Lower leg skin (tissue), 4 donors: ENCODE results near the gene BPIFA1. TPM values are rescaled to one million over a fixed set of nuclear protein-coding genes. Genes with fewer than 3 reads are reported as not detected.

Experiments used
- DNase-seq, 2 donors: peaks; one replicate each; pipeline ENCODE4 v3.0.0-alpha.2; 2019; ENCODE audit warnings: low spot score in 2 of 2
- H3K4me3 ChIP-seq: fragments of 200-600 bp; sonication (generic); 2 replicates; pipeline ENCODE4 v1.5.1; 2017; ENCODE audit warnings: mild to moderate bottlenecking, low read depth; ENCODE audit not compliant: poor library complexity, severe bottlenecking
- POLR2A ChIP-seq, 2 donors: fragments of 450-650 bp; IDR thresholded peaks; one replicate each; pipeline ENCODE4 v1.6.1; 2016 to 2017; ENCODE audit warnings: antibody characterized with exemption in 2 of 2, mild to moderate bottlenecking in 1 of 2, moderate library complexity in 1 of 2
- WGBS, 2 donors: methylation state at CpG; one replicate each; pipeline ENCODE4 v1.1.5; 2018; 5-methylcytosine and 5-hydroxymethylcytosine counted together
- intact Hi-C: fragments of 100-400 bp; cut with DNase I; formaldehyde crosslinking; loops from one replicate; pipeline ENCODE4 v1.15.0; 2023; ENCODE audit warnings: low total_unique reads
- total RNA-seq, 4 donors: library from RNA; depleted of rRNA; stranded (reverse); fragments of >200 nt; gene quantifications; one replicate each; pipeline ENCODE4 v1.1.0, GENCODE V29; 2016
- TF ChIP-seq, protein P1 (sequence below), 3 donors: fragments of 450-650 bp; IDR thresholded peaks; one replicate each; pipeline ENCODE4 v1.5.1; 2016; ENCODE audit warnings: antibody characterized with exemption in 3 of 3, mild to moderate bottlenecking in 3 of 3, moderate library complexity in 2 of 3

Gene BPIFA1
- total RNA-seq, 4 donors from 2014 or later = not detected

DNA sequence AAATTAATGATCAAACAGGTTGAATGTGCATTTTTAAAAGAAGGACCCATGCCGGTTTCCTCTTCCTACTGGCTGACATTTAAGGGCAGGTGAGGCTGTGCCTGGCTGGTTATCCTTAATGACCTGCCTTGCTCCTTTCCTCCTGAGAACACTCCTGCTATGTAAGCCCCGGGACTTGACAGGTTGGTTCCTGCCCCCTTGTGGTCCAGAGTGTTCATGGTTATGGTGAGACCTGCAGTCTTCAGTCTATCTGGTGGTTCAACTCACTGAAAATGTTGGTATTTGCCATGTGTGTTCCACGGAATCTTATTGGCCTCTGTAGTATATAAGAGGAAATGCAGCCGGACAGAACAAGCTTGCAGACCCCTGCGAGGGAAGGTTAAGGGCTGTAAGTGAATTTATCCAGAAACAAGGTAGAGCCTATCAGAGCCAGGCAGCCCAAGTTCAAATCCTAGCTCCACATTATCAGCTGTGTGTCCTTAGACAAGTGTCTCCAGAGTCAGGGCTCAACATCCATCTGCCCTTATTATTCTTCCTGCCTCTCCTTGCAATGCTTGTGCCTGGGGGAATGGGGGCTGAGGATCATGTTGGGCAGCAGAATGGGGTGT is 23.9 kb upstream of the BPIFA1 start:
- intact Hi-C loops = no loop called here
- DNase-seq = no peak
- TF ChIP-seq, protein P1, sequence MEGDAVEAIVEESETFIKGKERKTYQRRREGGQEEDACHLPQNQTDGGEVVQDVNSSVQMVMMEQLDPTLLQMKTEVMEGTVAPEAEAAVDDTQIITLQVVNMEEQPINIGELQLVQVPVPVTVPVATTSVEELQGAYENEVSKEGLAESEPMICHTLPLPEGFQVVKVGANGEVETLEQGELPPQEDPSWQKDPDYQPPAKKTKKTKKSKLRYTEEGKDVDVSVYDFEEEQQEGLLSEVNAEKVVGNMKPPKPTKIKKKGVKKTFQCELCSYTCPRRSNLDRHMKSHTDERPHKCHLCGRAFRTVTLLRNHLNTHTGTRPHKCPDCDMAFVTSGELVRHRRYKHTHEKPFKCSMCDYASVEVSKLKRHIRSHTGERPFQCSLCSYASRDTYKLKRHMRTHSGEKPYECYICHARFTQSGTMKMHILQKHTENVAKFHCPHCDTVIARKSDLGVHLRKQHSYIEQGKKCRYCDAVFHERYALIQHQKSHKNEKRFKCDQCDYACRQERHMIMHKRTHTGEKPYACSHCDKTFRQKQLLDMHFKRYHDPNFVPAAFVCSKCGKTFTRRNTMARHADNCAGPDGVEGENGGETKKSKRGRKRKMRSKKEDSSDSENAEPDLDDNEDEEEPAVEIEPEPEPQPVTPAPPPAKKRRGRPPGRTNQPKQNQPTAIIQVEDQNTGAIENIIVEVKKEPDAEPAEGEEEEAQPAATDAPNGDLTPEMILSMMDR (IDR thresholded peaks at IDR 0.05) = no peak
- no peak for TF ChIP-seq POLR2A (IDR thresholded peaks at IDR 0.05)
- WGBS, 2 donors = 17 to 26% methylated on average over 5 of the region's 5 CpGs
- no peak overlapping the region for H3K4me3 ChIP-seq

GRCh38 chr20:33217052-33217451 is 18.7 kb upstream of the BPIFA1 start, which contains the start of gene BPIFA3:
Gene BPIFA3 (plus strand): TSS chr20:33217352. CDS start chr20:33217537, 185 bp downstream.
- intact Hi-C loops = no loop called here
- WGBS, 2 donors = 82% methylated on average over 2 of the region's 2 CpGs
- H3K4me3 ChIP-seq = no peak within 1 kb of the TSS
- DNase-seq = no peak
- TF ChIP-seq, protein P1 (IDR thresholded peaks at IDR 0.05) = no peak
- no peak for TF ChIP-seq POLR2A (IDR thresholded peaks at IDR 0.05)

DNA sequence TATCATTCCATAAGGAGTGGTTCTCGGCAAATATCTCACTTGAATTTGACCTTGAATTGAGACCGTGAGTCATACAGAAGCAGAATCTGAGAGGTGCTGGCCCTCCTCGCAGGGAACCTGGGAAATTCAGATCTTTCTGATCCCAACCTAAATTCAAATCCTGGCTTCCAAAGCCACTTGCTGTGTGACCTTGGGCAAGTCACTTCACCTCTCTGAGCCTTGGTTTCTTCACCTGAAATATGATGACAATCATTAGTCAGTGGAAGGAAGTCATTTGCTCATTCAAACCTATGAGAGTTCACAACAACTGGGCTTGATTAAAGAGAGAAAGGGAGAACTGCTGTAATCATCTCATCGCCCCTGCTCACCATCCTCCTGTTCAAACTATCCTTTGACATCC is 11.4 kb upstream of the BPIFA1 start:
- intact Hi-C loops = no loop called here
- no peak overlapping the region for H3K4me3 ChIP-seq
- no peak for DNase-seq
- no peak for TF ChIP-seq POLR2A (IDR thresholded peaks at IDR 0.05)
- TF ChIP-seq, protein P1 (IDR thresholded peaks at IDR 0.05) = no peak
- WGBS, 2 donors = 88 to 97% methylated on average over 4 of the region's 4 CpGs

- no peak overlapping the region for H3K4me3 ChIP-seq
- DNase-seq = no peak
- 53 to 55% methylated on average over 6 of the region's 6 CpGs for WGBS, 2 donors
- intact Hi-C loops = no loop called here
- TF ChIP-seq, protein P1 (IDR thresholded peaks at IDR 0.05) = no peak
These were observed 6.0 kb upstream of the BPIFA1 start for GRCh38 chr20:33229843-33230242.

GRCh38 chr20:33231237-33231636 is 4.6 kb upstream of the BPIFA1 start:
- intact Hi-C loops = no loop called here
- DNase-seq = no peak
- H3K4me3 ChIP-seq = no peak overlapping the region
- WGBS, 2 donors = 58 to 65% methylated on average over 7 of the region's 7 CpGs
- TF ChIP-seq, protein P1 (IDR thresholded peaks at IDR 0.05) = no peak
- TF ChIP-seq POLR2A (IDR thresholded peaks at IDR 0.05) = no peak
